ENCODE results near the gene STK33.
"Not testable (repeated sequence)": the region's sequence is repeated elsewhere in the genome, so short reads cannot be mapped to it uniquely, and the experiment has no call there.

STK33 gene

GRCh38 chr11:8533332-8533731 lies 60.7 kb downstream of the STK33 start:
- DNase-seq, result no peak

GRCh38 chr11:8532475-8532874 lies 61.6 kb downstream of the STK33 start:
- no peak for DNase-seq

GRCh38 chr11:8531982-8532381 lies 62.0 kb downstream of the STK33 start:
- DNase-seq, result no peak

- DNase-seq, result no peak
These were observed 62.7 kb downstream of the STK33 start for GRCh38 chr11:8531312-8531711.

- DNase-seq, result no peak
These were observed 66.1 kb downstream of the STK33 start for GRCh38 chr11:8527939-8528338.

- DNase-seq, result no peak
These were observed 70.6 kb downstream of the STK33 start for GRCh38 chr11:8523396-8523795.

GRCh38 chr11:8512547-8512946 lies 81.5 kb downstream of the STK33 start:
- no peak for DNase-seq

GRCh38 chr11:8503910-8504364 lies 90.1 kb downstream of the STK33 start:
- no peak for DNase-seq

- no peak for DNase-seq
These were observed 92.2 kb downstream of the STK33 start for GRCh38 chr11:8501836-8502235.

GRCh38 chr11:8488395-8488794 lies 105.6 kb downstream of the STK33 start:
- DNase-seq, result no peak

- DNase-seq, result no peak
These were observed 106.8 kb downstream of the STK33 start for GRCh38 chr11:8487261-8487660.

- DNase-seq, result no peak
These were observed 109.8 kb downstream of the STK33 start for GRCh38 chr11:8484251-8484650.

- no peak for DNase-seq
These were observed 113.2 kb downstream of the STK33 start for GRCh38 chr11:8480858-8481257.

- DNase-seq, result no peak
These were observed 116.3 kb downstream of the STK33 start for GRCh38 chr11:8477680-8478079.

- DNase-seq, result no peak
These were observed 116.9 kb downstream of the STK33 start for GRCh38 chr11:8477151-8477550.

GRCh38 chr11:8467806-8468205 lies 126.2 kb downstream of the STK33 start:
- DNase-seq, result not testable (repeated sequence)

GRCh38 chr11:8467356-8467755 lies 126.7 kb downstream of the STK33 start:
- not testable (repeated sequence) for DNase-seq

- DNase-seq, result not testable (repeated sequence)
These were observed 127.1 kb downstream of the STK33 start for GRCh38 chr11:8466884-8467283.

GRCh38 chr11:8459711-8460399 lies 134.2 kb downstream of the STK33 start:
- no peak for DNase-seq

- no peak for DNase-seq
These were observed 151.7 kb downstream of the STK33 start for GRCh38 chr11:8442301-8442700.

GRCh38 chr11:8440649-8441048 lies 153.4 kb downstream of the STK33 start:
- DNase-seq, result no peak

- no peak for DNase-seq
These were observed 164.5 kb downstream of the STK33 start for GRCh38 chr11:8429483-8429882.

GRCh38 chr11:8426076-8426475 lies 168.0 kb downstream of the STK33 start:
- no peak for DNase-seq

- no peak for DNase-seq
These were observed 178.8 kb downstream of the STK33 start for GRCh38 chr11:8415195-8415594.

Data from cerebellar nuclear complex (tissue), 1 donor.